Cardiac fibroblast (primary cell): ENCODE data around the gene VTCN1.

Experiments used
- DNase-seq, 2 donors: peaks; one replicate each; pipeline versions ENCODE4 v3.0.0 to v3.0.0-alpha.2; 2010; ENCODE audit warnings: low read depth in 2 of 2
- H3K4me3 ChIP-seq, 2 donors: replicated peaks in 1 of 2; 1 replicate in 1 of 2; 2 replicates in 1 of 2; pipeline ENCODE4 v1.5.1; 2011; ENCODE audit warnings: low read depth in 2 of 2, low read length in 2 of 2, mild to moderate bottlenecking in 2 of 2, moderate library complexity in 1 of 2
- TF ChIP-seq, protein P1 (sequence below): IDR thresholded peaks from one replicate; pipeline ENCODE4 v1.5.1; 2011; ENCODE audit warnings: low read depth, mild to moderate bottlenecking, low read length, inconsistent platforms

VTCN1 gene

DNA sequence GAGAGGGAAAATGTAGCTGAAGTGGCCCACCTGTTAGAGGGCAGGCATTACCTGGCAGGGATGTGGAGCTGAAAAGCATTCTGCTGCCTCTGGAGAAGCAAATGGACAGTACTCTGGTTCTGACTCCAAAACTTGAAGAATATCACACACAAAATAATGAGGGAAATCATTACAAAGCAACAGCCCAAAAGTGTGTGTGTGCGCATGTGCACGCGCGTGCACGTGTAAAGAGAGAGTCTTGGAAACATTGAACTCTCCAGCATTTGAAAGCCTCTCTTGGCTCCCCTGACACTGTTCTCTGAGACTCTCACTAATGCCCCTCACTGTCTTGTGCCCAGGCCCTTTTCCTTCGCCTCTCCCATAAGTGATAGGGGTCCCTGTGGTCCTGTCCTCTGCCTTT is 2.3 kb upstream of the VTCN1 start:
- no peak for DNase-seq
- H3K4me3 ChIP-seq, result no peak overlapping the region
- TF ChIP-seq, protein P1, sequence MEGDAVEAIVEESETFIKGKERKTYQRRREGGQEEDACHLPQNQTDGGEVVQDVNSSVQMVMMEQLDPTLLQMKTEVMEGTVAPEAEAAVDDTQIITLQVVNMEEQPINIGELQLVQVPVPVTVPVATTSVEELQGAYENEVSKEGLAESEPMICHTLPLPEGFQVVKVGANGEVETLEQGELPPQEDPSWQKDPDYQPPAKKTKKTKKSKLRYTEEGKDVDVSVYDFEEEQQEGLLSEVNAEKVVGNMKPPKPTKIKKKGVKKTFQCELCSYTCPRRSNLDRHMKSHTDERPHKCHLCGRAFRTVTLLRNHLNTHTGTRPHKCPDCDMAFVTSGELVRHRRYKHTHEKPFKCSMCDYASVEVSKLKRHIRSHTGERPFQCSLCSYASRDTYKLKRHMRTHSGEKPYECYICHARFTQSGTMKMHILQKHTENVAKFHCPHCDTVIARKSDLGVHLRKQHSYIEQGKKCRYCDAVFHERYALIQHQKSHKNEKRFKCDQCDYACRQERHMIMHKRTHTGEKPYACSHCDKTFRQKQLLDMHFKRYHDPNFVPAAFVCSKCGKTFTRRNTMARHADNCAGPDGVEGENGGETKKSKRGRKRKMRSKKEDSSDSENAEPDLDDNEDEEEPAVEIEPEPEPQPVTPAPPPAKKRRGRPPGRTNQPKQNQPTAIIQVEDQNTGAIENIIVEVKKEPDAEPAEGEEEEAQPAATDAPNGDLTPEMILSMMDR, result no peak

DNA sequence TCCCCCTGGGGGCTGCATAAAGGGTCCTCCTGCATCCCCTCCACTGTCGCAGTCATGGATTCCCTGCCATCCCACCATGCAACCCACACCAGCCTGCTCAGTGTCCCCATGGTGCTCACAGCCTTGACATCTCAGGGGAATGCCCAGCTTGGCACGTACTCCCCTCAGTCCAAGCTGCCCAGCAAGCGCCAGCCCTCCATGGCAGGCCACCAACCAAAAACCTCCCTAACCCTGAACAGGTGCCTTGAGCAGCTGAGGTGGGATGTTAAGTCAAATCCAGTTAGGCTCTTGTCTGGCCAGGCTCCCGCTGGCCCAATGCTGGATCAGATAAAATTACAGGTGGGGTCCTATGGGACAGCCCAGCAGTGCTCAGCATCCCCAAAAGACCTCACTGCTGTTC is 341 bp downstream of the VTCN1 start:
- TF ChIP-seq, protein P1, result no peak
- no peak overlapping the region for H3K4me3 ChIP-seq
- DNase-seq, result no peak

DNA sequence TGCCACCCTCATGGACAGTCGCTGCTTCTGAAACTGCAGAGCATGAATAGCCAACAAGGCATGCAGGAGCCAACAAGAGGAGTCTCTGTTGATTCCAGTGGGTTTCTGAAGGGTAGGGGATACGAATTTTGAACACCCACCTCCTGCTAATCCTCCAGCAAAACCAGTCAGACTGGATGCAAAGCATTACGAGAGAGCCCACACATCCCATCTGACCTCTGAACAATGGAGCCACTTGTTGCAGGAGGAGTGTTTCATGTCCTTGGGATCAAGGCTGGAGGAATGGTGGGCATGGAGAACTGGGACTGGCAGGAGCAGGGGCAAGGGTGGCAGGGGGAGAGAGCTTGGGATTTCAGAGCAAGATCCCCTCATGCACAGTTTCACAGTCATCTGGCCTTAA is 1.6 kb downstream of the VTCN1 start:
- DNase-seq, result no peak
- TF ChIP-seq, protein P1, result no peak
- no peak overlapping the region for H3K4me3 ChIP-seq

DNA sequence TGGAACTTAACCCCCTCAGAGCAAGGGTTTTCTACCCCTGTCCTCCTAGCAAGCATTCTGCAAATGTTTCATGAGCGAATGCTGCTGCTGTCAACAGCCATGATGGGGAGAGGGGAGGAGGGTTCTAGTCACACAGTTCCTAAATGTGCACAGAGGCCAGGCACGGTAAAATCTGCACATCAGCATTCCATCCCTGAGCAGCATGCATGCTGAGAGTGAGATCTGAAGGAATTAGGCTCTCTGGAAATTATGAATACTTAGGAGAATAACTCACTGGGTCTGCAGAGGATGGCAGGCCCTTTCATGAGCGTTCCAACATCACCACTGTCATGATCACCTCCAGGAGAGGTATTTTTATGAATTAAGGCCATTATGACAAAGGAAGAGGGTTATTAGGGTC is 2.1 kb downstream of the VTCN1 start:
- DNase-seq, result no peak
- TF ChIP-seq, protein P1, result no peak
- H3K4me3 ChIP-seq, result no peak overlapping the region

DNA sequence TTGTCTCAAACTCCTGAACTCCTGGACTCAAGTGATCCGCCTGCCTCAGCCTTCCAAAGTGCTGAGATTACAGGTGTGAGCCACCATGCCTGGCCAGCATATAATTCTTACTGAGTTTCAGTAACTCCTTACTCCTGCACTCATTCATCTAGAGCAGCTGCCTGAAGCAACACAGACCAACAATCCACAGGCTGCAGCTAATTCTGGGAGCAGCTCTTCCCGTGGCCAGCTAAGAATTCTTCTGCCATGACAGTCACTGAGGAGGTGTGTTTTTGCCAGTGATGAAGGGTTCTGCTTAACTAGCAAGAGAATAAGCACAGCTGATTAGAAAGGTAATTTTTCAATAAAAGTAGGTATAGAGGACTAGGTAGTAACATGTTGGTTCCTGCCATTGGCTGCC is 5.4 kb downstream of the VTCN1 start:
- H3K4me3 ChIP-seq, result no peak overlapping the region
- TF ChIP-seq, protein P1, result no peak
- no peak for DNase-seq

DNA sequence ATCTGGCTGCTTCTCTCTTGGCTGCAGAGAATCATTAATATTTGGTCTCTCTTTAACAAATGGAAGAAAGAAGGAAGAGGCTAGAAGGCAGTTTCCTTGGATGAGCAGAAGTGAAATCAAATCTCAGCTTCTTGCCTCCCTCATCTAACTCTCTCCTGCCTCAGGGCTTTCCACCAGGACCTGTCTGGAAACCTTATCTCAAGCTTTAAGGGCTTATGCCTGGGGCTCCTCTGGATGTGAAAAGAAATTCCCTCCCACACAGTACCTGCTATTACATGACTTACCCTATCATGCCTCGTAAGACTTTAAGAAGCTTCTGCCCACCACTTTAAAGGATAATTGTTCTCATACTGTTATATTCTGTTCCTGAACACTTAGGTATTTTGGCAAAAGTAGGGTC is 8.9 kb downstream of the VTCN1 start:
- TF ChIP-seq, protein P1, result no peak
- DNase-seq, result no peak
- no peak overlapping the region for H3K4me3 ChIP-seq

DNA sequence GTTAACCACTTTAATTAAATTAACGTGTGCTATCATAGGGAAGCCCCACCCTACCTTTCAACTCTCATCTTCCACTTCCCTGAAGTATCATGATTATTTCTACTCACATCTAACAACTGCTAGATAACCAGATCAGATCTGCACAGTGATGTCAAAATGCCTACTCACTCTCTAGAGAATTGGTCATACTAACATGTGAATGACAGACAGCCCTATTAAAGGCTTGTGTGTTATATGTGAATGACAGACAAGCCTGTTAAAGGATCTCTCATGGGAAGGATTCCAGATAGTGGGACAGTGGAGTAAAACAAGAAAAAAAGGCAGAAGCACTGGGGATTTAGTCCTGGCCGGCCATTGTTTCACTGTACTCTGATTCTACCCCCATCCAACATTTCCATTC is 12.6 kb downstream of the VTCN1 start:
- TF ChIP-seq, protein P1, result no peak

More for the DNA sequence above, 12.6 kb downstream of the VTCN1 start:
- no peak overlapping the region for H3K4me3 ChIP-seq
- no peak for DNase-seq
